Gastrocnemius medialis (tissue), 4 donors: ENCODE measurements around the gene FCHSD1.

Experiments used
- CTCF ChIP-seq, 5 experiments: fragments of 450-650 bp in 3 of 5; fragments of 200-600 bp in 2 of 5; sonication (generic) in 2 of 5; IDR thresholded peaks in 4 of 5; conservative IDR thresholded peaks in 1 of 5; 1 replicate in 4 of 5; 2 replicates in 1 of 5; pipeline ENCODE4 v1.5.1; 2016 to 2019; ENCODE audit warnings: antibody characterized with exemption in 5 of 5, mild to moderate bottlenecking in 3 of 5, moderate library complexity in 3 of 5
- POLR2A ChIP-seq, 2 donors: fragments of 450-650 bp; IDR thresholded peaks; one replicate each; pipeline ENCODE4 v1.6.1; 2017; ENCODE audit warnings: antibody characterized with exemption in 2 of 2, mild to moderate bottlenecking in 2 of 2, moderate library complexity in 2 of 2

- TF ChIP-seq CTCF (IDR thresholded peaks at IDR 0.05 in 4 of 5, conservative IDR thresholded peaks at IDR 0.05 in 1 of 5) (no peak), POLR2A (IDR thresholded peaks at IDR 0.05) (no peak)
These were observed 35.6 kb upstream of the FCHSD1 start for GRCh38 chr5:141686648-141687416.
